Measurements from ENCODE around the gene LY86.

- TF ChIP-seq CTCF (IDR thresholded peaks at IDR 0.05; ENCODE audit: low read depth, low read length) (no peak), EZH2phosphoT487 (IDR thresholded peaks at IDR 0.05; ENCODE audit: low read depth) (no peak)
Measured at GRCh38 chr6:6585003-6585311, 3.6 kb upstream of the LY86 start.
